ENCODE data around the gene KATNIP.

The KATNIP gene

GRCh38 chr16:27585200-27585599, 35.3 kb downstream of the KATNIP start:
- TF ChIP-seq CTCF (conservative IDR thresholded peaks at IDR 0.05; ENCODE audit: low read depth) = no peak
- CTCF ChIA-PET = interaction anchor here (0.6 kb wide), 1 partner anchor 152 kb away, joined by 3 read pairs; no protein-coding TSS in a partner anchor
- POLR2A ChIA-PET (ENCODE audit: low non-redundant PET) = no interaction called here
- H3K27ac ChIP-seq = no peak overlapping the region
- DNase-seq (ENCODE audit: low spot score) = no peak

GRCh38 chr16:27586711-27587110, 36.8 kb downstream of the KATNIP start:
- POLR2A ChIA-PET (ENCODE audit: low non-redundant PET) = no interaction called here
- H3K27ac ChIP-seq = no peak overlapping the region
- CTCF ChIA-PET = no interaction called here
- DNase-seq (ENCODE audit: low spot score) = no peak
- TF ChIP-seq CTCF (conservative IDR thresholded peaks at IDR 0.05; ENCODE audit: low read depth) = no peak

GRCh38 chr16:27588057-27588456, 38.1 kb downstream of the KATNIP start:
- CTCF ChIA-PET = no interaction called here
- POLR2A ChIA-PET (ENCODE audit: low non-redundant PET) = interaction anchor here (0.6 kb wide), 1 partner anchor 38 kb away, joined by 4 read pairs; the partner anchor contains the start of gene KATNIP
- no peak for TF ChIP-seq CTCF (conservative IDR thresholded peaks at IDR 0.05; ENCODE audit: low read depth)
- no peak overlapping the region for H3K27ac ChIP-seq
- DNase-seq (ENCODE audit: low spot score) = no peak

GRCh38 chr16:27591837-27592236, 41.9 kb downstream of the KATNIP start:
- POLR2A ChIA-PET (ENCODE audit: low non-redundant PET) = no interaction called here

GRCh38 chr16:27595475-27595874, 45.5 kb downstream of the KATNIP start:
- CTCF ChIA-PET = no interaction called here

More at GRCh38 chr16:27591837-27592236, 41.9 kb downstream of the KATNIP start:
- TF ChIP-seq CTCF (conservative IDR thresholded peaks at IDR 0.05; ENCODE audit: low read depth) = no peak
- no peak overlapping the region for H3K27ac ChIP-seq
- DNase-seq (ENCODE audit: low spot score) = no peak
- CTCF ChIA-PET = interaction anchor here (0.6 kb wide), 1 partner anchor 16 kb away, joined by 3 read pairs; no protein-coding TSS in a partner anchor

GRCh38 chr16:27595993-27596392, 46.0 kb downstream of the KATNIP start:
- CTCF ChIA-PET = no interaction called here
- no peak for DNase-seq (ENCODE audit: low spot score)
- TF ChIP-seq CTCF (conservative IDR thresholded peaks at IDR 0.05; ENCODE audit: low read depth) = no peak
- H3K27ac ChIP-seq = no peak overlapping the region
- POLR2A ChIA-PET (ENCODE audit: low non-redundant PET) = interaction anchor here (0.6 kb wide), 1 partner anchor 46 kb away, joined by 3 read pairs; the partner anchor contains the start of genes GTF3C1 and KATNIP

More at GRCh38 chr16:27595475-27595874, 45.5 kb downstream of the KATNIP start:
- POLR2A ChIA-PET (ENCODE audit: low non-redundant PET) = no interaction called here
- no peak for DNase-seq (ENCODE audit: low spot score)
- H3K27ac ChIP-seq = no peak overlapping the region
- TF ChIP-seq CTCF (conservative IDR thresholded peaks at IDR 0.05; ENCODE audit: low read depth) = no peak
